ENCODE data around the gene GP1BB.

Gene GP1BB

GRCh38 chr22:19742160-19743066 is 19.1 kb downstream of the GP1BB start:
- no peak for DNase-seq

GRCh38 chr22:19743081-19743480 is 19.7 kb downstream of the GP1BB start:
- no peak for DNase-seq

GRCh38 chr22:19743651-19744050 is 20.3 kb downstream of the GP1BB start:
- DNase-seq: no peak

DNA sequence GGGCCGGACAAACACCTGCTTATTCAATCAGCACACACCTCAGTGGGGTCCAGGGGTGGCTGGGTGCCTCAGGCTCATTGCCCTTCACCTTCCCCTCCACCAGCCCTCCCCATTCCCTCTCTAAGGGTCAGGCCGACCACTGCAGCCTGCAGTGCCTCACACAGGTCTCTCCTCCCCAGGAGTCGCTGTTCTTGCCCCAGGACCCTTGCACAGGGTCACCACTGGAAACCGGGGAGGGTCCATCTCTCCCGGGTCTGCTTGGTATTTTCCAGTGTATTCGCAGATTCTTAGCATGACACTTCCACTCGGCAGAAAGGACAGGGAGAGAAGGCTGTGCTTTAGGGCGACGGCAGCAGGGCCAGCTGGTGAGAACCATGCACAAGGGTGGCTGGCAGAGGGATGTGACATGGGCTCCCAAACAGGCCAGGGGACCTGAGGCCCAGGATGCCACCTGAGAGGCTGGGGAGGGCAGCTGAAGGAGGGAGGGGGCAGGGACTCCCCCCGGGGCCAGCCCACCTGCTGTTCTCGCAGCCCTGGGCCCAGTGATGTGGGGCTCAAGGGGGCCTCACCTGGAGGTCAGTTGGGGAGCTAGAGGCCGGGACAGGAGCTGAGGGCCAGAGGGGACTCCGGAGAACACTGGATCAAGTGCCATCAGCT is 21.1 kb downstream of the GP1BB start:
- no peak for DNase-seq

GRCh38 chr22:19745155-19746101 is 22.1 kb downstream of the GP1BB start:
- DNase-seq: no peak

- no peak for DNase-seq
These were observed 23.4 kb downstream of the GP1BB start for GRCh38 chr22:19746726-19747125.

DNA sequence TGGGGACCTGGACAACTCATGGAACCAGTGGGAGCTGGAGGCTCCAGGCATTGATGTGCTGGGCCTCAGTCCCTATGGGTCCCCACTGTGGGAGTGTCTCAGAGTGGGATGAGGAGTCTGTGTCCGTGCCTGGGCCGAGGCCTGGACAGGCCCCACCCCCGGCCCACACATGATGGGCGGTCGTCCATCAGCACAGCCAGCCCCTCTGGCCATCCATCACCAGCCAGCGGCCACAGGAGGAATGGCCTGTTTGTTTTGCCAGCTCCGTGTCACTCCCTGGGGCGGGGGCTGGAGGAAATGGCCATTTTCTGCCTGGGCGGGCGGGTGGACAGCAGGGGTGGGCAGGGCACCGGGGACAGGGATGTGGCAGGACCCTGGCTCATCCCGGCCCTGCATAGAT is 24.2 kb downstream of the GP1BB start:
- DNase-seq: no peak

DNA sequence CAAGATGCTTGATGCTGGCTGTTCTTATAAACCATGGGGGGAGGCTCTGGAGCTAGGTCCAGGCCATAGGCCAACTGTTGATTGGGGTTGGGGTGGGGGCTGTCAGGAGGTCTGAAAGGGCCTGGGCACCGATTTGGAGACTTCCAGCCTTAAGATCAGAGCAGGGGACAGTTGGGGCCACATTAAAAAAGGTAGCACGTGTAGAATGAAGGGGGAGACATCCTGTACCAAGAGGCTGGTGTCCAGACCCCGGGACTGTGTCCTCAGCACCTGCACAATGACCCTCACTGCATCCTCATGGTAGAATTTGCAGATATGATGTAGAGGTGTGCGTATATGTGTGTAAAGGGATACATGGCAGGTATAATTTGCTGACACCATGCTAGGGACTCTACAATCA is 24.8 kb downstream of the GP1BB start:
- no peak for DNase-seq

DNA sequence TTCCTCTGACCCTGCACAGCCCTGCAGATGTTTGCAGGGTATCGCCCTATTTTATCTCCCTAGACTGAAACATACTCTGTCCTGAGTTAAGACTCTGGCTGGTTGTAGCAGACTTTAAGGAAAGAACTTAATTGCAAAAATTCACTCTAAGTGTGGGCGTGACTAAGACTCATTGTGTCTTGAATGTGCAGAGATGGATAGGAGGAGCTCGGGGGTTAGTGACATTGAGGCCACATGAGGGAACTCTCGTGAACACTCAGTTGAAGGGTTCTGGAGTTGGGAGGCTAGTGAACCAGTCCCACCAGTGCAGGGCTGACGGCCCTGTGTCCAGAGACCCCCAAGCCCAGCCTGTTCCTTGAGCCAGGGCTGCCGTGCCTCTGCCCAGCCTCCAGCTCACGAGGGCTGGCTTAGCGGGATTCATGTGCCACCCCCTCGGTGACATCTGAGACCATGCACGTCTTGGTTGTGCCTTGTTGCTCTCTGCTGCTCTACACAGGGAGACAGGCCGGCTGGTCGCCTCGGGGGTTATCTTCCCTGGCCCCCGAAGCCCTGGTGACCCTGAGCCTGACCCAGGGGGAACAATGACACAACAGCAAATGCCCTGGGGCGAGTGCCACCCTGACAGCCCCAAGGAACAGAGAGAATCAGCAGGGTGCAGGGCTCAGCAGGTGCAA is 25.8 kb downstream of the GP1BB start:
- DNase-seq: no peak

- DNase-seq: no peak
These were observed 26.5 kb downstream of the GP1BB start for GRCh38 chr22:19749876-19750275.

GRCh38 chr22:19750507-19751490 is 27.5 kb downstream of the GP1BB start:
- DNase-seq: no peak

DNA sequence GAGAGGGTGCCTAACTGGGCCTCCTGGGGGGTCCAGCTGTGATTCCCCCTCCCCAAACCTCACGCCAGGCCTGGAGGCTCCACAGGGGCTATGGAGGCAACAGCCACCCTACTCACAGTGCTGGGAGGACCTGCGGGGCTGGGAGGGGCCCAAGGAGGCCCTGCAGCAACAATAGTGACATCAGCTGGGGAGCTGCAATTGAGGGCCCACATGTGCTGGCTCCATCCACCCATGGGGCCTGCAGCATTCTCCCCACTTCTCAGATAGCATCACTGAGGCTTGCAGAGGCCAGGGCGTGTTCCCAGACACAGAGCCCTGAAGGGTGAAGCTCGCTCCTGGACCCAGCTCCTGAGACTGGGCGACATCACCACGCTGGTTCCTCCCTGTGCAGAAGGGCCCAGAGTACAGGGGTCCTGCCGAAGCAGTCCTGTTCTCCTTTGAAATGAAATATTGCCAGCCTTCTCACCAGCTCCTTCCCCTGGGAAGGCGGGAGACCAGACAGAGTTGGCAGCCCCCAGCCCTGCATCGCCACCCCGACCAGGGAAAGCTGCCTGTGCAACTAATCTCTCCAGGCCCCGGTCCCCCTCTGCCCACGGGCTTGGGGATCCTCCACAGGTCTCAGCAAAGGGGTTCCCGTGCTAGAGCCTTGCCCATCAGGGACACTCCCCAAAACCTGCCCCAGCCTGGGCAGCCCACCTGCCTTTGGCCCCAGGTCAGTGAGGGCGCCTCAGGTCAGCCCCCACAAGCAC is 28.3 kb downstream of the GP1BB start:
- no peak for DNase-seq

GRCh38 chr22:19753090-19753842 is 29.9 kb downstream of the GP1BB start:
- DNase-seq: no peak

DNA sequence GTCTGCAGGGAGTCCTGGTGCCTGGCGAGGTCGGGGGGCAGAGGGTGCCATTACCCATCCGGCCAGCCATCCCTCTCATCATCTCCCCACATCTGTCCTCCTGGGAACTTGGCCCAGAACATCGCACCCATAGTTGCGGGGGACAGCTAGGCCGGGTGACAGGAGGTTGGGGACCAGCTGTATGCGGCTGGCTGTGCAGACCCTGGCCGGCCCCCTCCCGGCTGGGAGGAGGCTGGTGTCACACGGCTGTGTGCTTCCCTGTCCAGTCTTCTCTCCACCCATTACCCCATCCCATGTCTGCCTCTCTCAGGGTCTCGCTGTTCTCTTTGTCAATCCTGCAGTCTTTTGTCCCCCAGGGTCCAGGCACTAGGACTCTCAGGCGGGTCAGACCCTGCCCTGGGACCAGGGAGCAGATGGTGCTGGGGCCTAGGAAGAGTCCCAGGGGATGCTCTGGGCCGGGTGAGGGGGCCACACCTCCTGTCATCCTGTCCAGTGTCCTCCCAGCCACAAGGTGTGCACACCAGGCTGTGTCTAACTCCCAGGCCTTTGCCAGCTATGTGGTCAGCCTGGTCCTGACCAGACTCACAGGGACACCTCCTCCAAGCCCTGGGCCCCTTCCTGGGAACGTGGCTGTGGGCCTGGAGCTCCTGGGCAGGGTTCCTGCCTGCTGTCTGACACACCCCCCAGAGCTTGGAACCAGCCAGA is 30.8 kb downstream of the GP1BB start:
- DNase-seq: no peak

DNA sequence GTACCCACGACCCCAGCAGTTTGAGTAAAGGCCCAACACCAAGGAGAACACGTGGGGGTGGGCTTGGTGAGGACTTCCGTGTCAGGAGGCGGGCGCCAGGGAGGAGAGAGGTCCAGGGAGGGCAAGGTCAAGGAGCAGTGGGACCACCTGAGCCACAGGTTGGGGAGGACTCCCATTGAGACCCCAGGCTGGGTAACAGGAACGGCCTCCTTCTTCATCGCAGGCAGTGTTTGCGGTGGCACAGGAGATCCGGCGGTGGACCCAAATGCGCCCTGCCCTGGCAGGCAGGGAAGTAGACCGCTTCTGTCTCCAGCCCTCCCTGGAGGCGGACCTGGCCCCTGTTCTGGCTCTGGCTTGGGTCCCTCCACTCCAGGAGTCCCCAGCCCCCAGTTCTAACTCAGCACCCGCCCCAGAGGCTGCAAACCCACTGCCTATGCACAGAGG is 31.4 kb downstream of the GP1BB start:
- no peak for DNase-seq

- no peak for DNase-seq
These were observed 31.9 kb downstream of the GP1BB start for GRCh38 chr22:19755145-19755710.

DNA sequence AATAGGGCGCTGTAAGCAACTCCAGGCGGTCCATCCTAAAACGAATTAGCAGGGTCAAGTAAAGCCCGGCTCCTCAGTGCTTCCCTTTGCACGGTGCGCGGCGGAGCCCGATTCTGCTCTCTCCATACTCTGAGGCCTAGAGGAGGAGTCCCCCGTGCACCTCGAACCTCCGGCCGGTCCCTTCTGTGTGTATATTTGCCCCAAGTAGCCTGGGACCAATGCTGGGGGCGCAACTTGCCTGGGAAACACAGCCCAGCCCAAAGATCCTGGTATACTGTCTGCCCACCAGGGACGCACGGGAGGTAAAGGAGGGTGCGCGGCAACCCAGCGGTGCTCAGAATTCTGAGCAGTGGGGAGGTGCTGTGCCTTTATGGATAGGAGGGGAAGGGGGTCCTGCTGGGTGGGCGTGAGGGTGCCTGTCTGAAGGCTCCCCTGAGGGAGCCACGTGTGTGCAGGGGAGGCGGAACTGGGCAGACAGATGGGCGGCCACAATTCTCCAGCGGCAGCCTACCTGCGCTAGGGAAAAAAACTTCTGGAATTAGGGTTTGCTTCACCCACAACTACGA is 32.5 kb downstream of the GP1BB start:
- DNase-seq: no peak
